Keratinocyte (primary cell): ENCODE data around the gene GSN. TPM values are rescaled to one million over a fixed set of nuclear protein-coding genes. Genes with fewer than 3 reads are reported as not detected.

ENCODE experiments used
- DNase-seq: peaks from one replicate; pipeline ENCODE4 v3.0.0-alpha.2; 2011; ENCODE audit warnings: low read depth, missing footprints, low spot score
- FAIRE-seq: peaks from 2 replicates; lab custom pipeline; 2011; peaks lifted over from hg19 to GRCh38; lab: Jason Lieb, UNC
- H2AFZ ChIP-seq: 2 replicates; pipeline ENCODE4 v1.6.0; 2012; ENCODE audit warnings: low read length, control low read depth, inconsistent platforms; ENCODE audit not compliant: control insufficient read depth
- H3K27ac ChIP-seq: 2 replicates; pipeline ENCODE4 v1.5.1; 2011; ENCODE audit warnings: low read length; ENCODE audit not compliant: control insufficient read depth, insufficient read depth
- H3K27me3 ChIP-seq: 3 replicates; pipeline ENCODE4 v1.6.0; 2011; ENCODE audit warnings: low read length; ENCODE audit not compliant: control insufficient read depth, insufficient read depth; ENCODE audit errors: extremely low read depth
- H3K36me3 ChIP-seq, 2 experiments: 2 replicates in 1 of 2; 3 replicates in 1 of 2; pipeline ENCODE4 v1.5.1; 2011; ENCODE audit warnings: low read length in 2 of 2, mild to moderate bottlenecking in 1 of 2; ENCODE audit not compliant: control insufficient read depth in 2 of 2, insufficient read depth in 2 of 2; ENCODE audit errors: extremely low read depth in 1 of 2
- H3K4me1 ChIP-seq: 3 replicates; pipeline ENCODE4 v1.5.1; 2011; ENCODE audit warnings: low read length; ENCODE audit not compliant: control insufficient read depth, insufficient read depth; ENCODE audit errors: extremely low read depth
- H3K4me2 ChIP-seq: 3 replicates; pipeline ENCODE4 v1.6.0; 2011; ENCODE audit warnings: low read depth, low read length; ENCODE audit not compliant: control insufficient read depth, insufficient read depth; ENCODE audit errors: extremely low read depth
- H3K4me3 ChIP-seq, 3 experiments: fragments of 200-600 bp in 1 of 3; sonication (generic) in 1 of 3; 2 replicates in 2 of 3; 3 replicates in 1 of 3; pipeline ENCODE4 v1.5.1; 2011 to 2016; ENCODE audit warnings: low read length in 3 of 3, mild to moderate bottlenecking in 3 of 3, control low read depth in 2 of 3, inconsistent platforms in 1 of 3, low read depth in 1 of 3, mixed read lengths in 1 of 3, mixed run types in 1 of 3, moderate library complexity in 1 of 3; ENCODE audit not compliant: control insufficient read depth in 2 of 3, insufficient read depth in 2 of 3; ENCODE audit errors: extremely low read depth in 1 of 3
- H3K79me2 ChIP-seq: 2 replicates; pipeline ENCODE4 v1.6.0; 2012; ENCODE audit warnings: low read length; ENCODE audit not compliant: control insufficient read depth, insufficient read depth
- H3K9ac ChIP-seq: 3 replicates; pipeline ENCODE4 v1.6.0; 2011; ENCODE audit warnings: low read length; ENCODE audit not compliant: control insufficient read depth, insufficient read depth; ENCODE audit errors: extremely low read depth
- H3K9me1 ChIP-seq: 3 replicates; pipeline ENCODE4 v1.6.0; 2011; ENCODE audit warnings: low read length; ENCODE audit not compliant: control insufficient read depth, insufficient read depth; ENCODE audit errors: extremely low read depth
- H3K9me3 ChIP-seq: 2 replicates; pipeline ENCODE4 v1.5.1; 2012; ENCODE audit warnings: low read depth, low read length; ENCODE audit not compliant: control insufficient read depth
- H4K20me1 ChIP-seq: 3 replicates; pipeline ENCODE4 v1.6.0; 2011; ENCODE audit warnings: low read length; ENCODE audit not compliant: control insufficient read depth, insufficient read depth; ENCODE audit errors: extremely low read depth
- EZH2 ChIP-seq: IDR thresholded peaks from one replicate; pipeline ENCODE4 v1.6.1; 2012; ENCODE audit warnings: inconsistent platforms, mild to moderate bottlenecking, low read length, moderate library complexity
- dilution Hi-C: fragments of 300-500 bp; cut with MboI; formaldehyde crosslinking; loops from one replicate; pipeline ENCODE4 v1.7.0; 2020; ENCODE audit warnings: low sequenced_read_pairs; ENCODE audit not compliant: extremely low pct_ligation_motif_present
- polyA plus RNA-seq, 5 experiments: library from polyadenylated mRNA; depleted of rRNA in 3 of 5; stranded (reverse) in 3 of 5; stranded (forward) in 1 of 5; unstranded in 1 of 5; fragments of >200 nt; gene quantifications; 1 replicate in 1 of 5; 2 replicates in 3 of 5; 3 replicates in 1 of 5; pipeline versions ENCODE4 v1.2.1 to v1.2.3, GENCODE V29; 2011 to 2012; ENCODE audit warnings: missing spikeins in 2 of 5, low read depth in 1 of 5, low replicate concordance in 1 of 5
- TF ChIP-seq, protein P1 (sequence below), 3 experiments: IDR thresholded peaks in 1 of 3; conservative IDR thresholded peaks in 1 of 3; optimal IDR thresholded peaks in 1 of 3; 2 replicates in 2 of 3; 3 replicates in 1 of 3; pipeline versions ENCODE3 to v1.5.1; 2011; ENCODE audit warnings: low read length in 3 of 3, mild to moderate bottlenecking in 3 of 3, moderate library complexity in 2 of 3, control low read depth in 1 of 3, inconsistent platforms in 1 of 3; ENCODE audit not compliant: insufficient read depth in 2 of 3; ENCODE audit errors: extremely low read depth in 1 of 3

The GSN gene
- polyA plus RNA-seq, 1 donor (not counting 4 experiments of a cell fraction or from before 2014, with no cell fraction given) = 166 TPM

DNA sequence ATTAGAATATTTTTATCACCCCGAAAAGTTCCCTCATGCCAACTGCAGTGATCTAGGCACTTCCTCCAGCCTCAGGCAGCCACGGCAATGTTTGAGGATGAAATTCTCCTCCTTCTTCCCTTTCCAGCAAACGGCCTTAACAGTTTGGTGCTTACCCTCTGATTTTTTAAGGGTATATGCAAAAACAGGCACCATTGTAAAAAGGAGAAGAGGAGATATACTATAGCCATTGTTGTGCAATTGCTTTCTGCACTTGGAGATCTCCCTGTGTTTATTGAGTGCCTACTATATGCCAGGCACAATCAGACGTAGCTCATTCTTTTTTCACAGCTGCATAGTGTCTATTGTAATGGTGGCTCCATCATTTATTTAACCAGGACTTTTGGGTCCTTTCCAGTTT, 29.4 kb downstream of the GSN start:
- FAIRE-seq (no peak), DNase-seq (no peak)
- Histone ChIP-seq H3K27ac (no peak overlapping the region), H3K9me3 (no peaks in the 10 kb centered on the region), H3K9ac (no peak overlapping the region), H3K4me2 (no peak overlapping the region), H3K27me3 (no peaks in the 10 kb centered on the region), H3K4me3 (no peak overlapping the region), H3K4me1 (peaks cover 7% of the 10 kb centered on the region), H3K36me3 (peaks cover 0 to 17% of the 10 kb centered on the region in 2 experiments), H3K9me1 (no peaks in the 10 kb centered on the region), H4K20me1 (no peaks in the 10 kb centered on the region), H3K79me2 (no peaks in the 10 kb centered on the region), H2AFZ (no peak overlapping the region)
- dilution Hi-C loops = no loop called here
- TF ChIP-seq, protein P1, sequence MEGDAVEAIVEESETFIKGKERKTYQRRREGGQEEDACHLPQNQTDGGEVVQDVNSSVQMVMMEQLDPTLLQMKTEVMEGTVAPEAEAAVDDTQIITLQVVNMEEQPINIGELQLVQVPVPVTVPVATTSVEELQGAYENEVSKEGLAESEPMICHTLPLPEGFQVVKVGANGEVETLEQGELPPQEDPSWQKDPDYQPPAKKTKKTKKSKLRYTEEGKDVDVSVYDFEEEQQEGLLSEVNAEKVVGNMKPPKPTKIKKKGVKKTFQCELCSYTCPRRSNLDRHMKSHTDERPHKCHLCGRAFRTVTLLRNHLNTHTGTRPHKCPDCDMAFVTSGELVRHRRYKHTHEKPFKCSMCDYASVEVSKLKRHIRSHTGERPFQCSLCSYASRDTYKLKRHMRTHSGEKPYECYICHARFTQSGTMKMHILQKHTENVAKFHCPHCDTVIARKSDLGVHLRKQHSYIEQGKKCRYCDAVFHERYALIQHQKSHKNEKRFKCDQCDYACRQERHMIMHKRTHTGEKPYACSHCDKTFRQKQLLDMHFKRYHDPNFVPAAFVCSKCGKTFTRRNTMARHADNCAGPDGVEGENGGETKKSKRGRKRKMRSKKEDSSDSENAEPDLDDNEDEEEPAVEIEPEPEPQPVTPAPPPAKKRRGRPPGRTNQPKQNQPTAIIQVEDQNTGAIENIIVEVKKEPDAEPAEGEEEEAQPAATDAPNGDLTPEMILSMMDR (optimal IDR thresholded peaks at IDR 0.05 in 1 of 3, IDR thresholded peaks at IDR 0.05 in 1 of 3, conservative IDR thresholded peaks at IDR 0.05 in 1 of 3; ENCODE audit: extremely low read depth in 1 of 3, insufficient read depth in 2 of 3, low read length in 3 of 3) = no peak
- TF ChIP-seq EZH2 = no peak

DNA sequence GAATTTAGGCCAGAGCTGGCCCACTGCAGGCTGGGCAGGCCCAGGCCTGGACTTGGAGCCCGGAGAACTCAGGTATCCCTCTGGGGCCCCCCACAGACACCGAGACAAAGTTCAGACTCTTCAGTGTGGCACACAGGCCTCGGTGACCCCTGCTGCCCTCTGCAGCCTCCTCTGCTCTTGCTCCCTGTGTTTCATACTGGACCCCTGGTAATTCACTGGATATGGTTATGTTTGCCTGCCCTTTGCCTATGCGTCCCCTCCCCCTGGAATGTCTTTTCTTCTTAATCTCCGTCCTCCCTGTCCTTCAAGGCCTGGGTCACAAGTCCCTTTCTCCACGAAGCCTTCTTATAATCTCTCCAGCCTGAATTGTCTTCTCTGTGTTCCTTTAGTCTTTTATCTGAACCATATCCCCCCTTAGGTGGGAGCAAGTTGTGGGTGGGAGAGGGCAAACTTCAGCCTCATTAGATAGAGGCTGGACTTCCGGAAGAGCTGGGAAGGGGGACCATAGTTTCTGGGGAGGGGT, 30.1 kb downstream of the GSN start:
- Histone ChIP-seq H3K4me1 (peaks cover 7% of the 10 kb centered on the region), H3K9me3 (no peaks in the 10 kb centered on the region), H3K27ac (no peak overlapping the region), H3K27me3 (no peaks in the 10 kb centered on the region), H3K9me1 (no peaks in the 10 kb centered on the region), H3K9ac (no peak overlapping the region), H3K4me3 (no peak overlapping the region), H3K4me2 (no peak overlapping the region), H4K20me1 (no peaks in the 10 kb centered on the region), H2AFZ (no peak overlapping the region), H3K36me3 (peaks cover 0 to 22% of the 10 kb centered on the region in 2 experiments), H3K79me2 (no peaks in the 10 kb centered on the region)
- no peak for FAIRE-seq
- dilution Hi-C loops = no loop called here
- DNase-seq = no peak
- TF ChIP-seq, protein P1 (optimal IDR thresholded peaks at IDR 0.05 in 1 of 3, IDR thresholded peaks at IDR 0.05 in 1 of 3, conservative IDR thresholded peaks at IDR 0.05 in 1 of 3; ENCODE audit: extremely low read depth in 1 of 3, insufficient read depth in 2 of 3, low read length in 3 of 3) = no peak
- no peak for TF ChIP-seq EZH2
